Erythroblast (primary cell): Measurements from ENCODE around the gene EXTL1.

Experiments
- GATA1 ChIP-seq: IDR thresholded peaks from 2 replicates; pipeline ENCODE4 v1.6.1; 2011; ENCODE audit warnings: low read depth, mild to moderate bottlenecking, control low read depth, low read length, moderate library complexity
- POLR2A ChIP-seq: IDR thresholded peaks from 2 replicates; pipeline ENCODE4 v1.6.1; 2011; ENCODE audit warnings: mild to moderate bottlenecking, low read length

- TF ChIP-seq POLR2A (no peak), GATA1 (no peak)
These were observed 3.9 kb downstream of the EXTL1 start for GRCh38 chr1:26025517-26025916.
